PC-3 (cell line): ENCODE measurements around the gene TANGO2.

Experiments
- CTCF ChIP-seq: fragments of 300-600 bp; sonication (generic); conservative IDR thresholded peaks from 2 replicates; pipeline ENCODE4 v1.5.1; 2017; ENCODE audit warnings: antibody characterized with exemption, low read depth, mild to moderate bottlenecking, low read length
- EZH2 ChIP-seq: fragments of 300-600 bp; sonication (generic); IDR thresholded peaks from one replicate; pipeline ENCODE4 v1.6.1; 2017; ENCODE audit warnings: antibody characterized with exemption, mild to moderate bottlenecking, low read length; ENCODE audit not compliant: unreplicated experiment
- EZH2phosphoT487 ChIP-seq: fragments of 300-600 bp; sonication (generic); IDR thresholded peaks from 2 replicates; pipeline ENCODE4 v1.6.1; 2018; ENCODE audit warnings: mild to moderate bottlenecking, antibody characterized with exemption, low read length, borderline replicate concordance

GRCh38 chr22:20055144-20055543 is 34.2 kb downstream of the TANGO2 start:
- TF ChIP-seq CTCF = no peak
- no peak for TF ChIP-seq EZH2
- no peak for TF ChIP-seq EZH2phosphoT487
